CD14-positive monocyte (primary cell): ENCODE results near the gene ECI2. TPM values are rescaled to one million over a fixed set of nuclear protein-coding genes. Genes with fewer than 3 reads are reported as not detected.

ENCODE experiments used
- DNase-seq, 3 donors: peaks; one replicate each; pipeline ENCODE4 v3.0.0-alpha.2; 2011 to 2022
- H2AFZ ChIP-seq: 2 replicates; pipeline ENCODE4 v1.6.0; 2012; ENCODE audit warnings: mild to moderate bottlenecking, low read depth, low read length, inconsistent platforms; ENCODE audit not compliant: insufficient read depth, poor library complexity, severe bottlenecking
- H3K27ac ChIP-seq, 2 donors: 1 replicate in 1 of 2; 2 replicates in 1 of 2; pipeline ENCODE4 v1.5.1; 2012 to 2013; ENCODE audit warnings: low read length in 2 of 2, control low read depth in 1 of 2, inconsistent platforms in 1 of 2, low read depth in 1 of 2, mild to moderate bottlenecking in 1 of 2
- H3K27me3 ChIP-seq, 2 donors: one replicate each; pipeline versions ENCODE4 v1.6.0 to v1.6.1; 2011 to 2013; ENCODE audit warnings: low read length in 2 of 2; ENCODE audit not compliant: control insufficient read depth in 2 of 2, insufficient read depth in 2 of 2
- H3K36me3 ChIP-seq, 2 donors: replicated peaks in 1 of 2; 1 replicate in 1 of 2; 2 replicates in 1 of 2; pipeline versions ENCODE4 v1.5.1 to v1.6.1; 2012 to 2013; ENCODE audit warnings: low read length in 2 of 2, control low read depth in 1 of 2, inconsistent platforms in 1 of 2, mild to moderate bottlenecking in 1 of 2; ENCODE audit not compliant: insufficient read depth in 2 of 2, control insufficient read depth in 1 of 2
- H3K4me1 ChIP-seq, 2 donors: 1 replicate in 1 of 2; 2 replicates in 1 of 2; pipeline versions ENCODE4 v1.5.1 to v1.6.1; 2012 to 2013; ENCODE audit warnings: low read length in 2 of 2, control low read depth in 1 of 2, inconsistent platforms in 1 of 2, mild to moderate bottlenecking in 1 of 2, moderate library complexity in 1 of 2; ENCODE audit not compliant: insufficient read depth in 2 of 2, control insufficient read depth in 1 of 2
- H3K4me2 ChIP-seq: replicated peaks from 2 replicates; pipeline ENCODE3; 2012; ENCODE audit warnings: low read length, moderate library complexity, mild to moderate bottlenecking; ENCODE audit not compliant: poor library complexity, severe bottlenecking; ENCODE audit errors: extremely low read depth
- H3K4me3 ChIP-seq, 3 experiments: fragments of 200-600 bp in 1 of 3; sonication (generic) in 1 of 3; replicated peaks in 1 of 3; 1 replicate in 2 of 3; 2 replicates in 1 of 3; pipeline ENCODE4 v1.5.1; 2011 to 2013; ENCODE audit warnings: low read length in 3 of 3, mild to moderate bottlenecking in 3 of 3, control low read depth in 2 of 3, low read depth in 2 of 3, inconsistent platforms in 1 of 3, moderate library complexity in 1 of 3
- H3K79me2 ChIP-seq: 2 replicates; pipeline ENCODE4 v1.6.0; 2012; ENCODE audit warnings: mild to moderate bottlenecking, control low read depth, inconsistent platforms, low read length, moderate library complexity; ENCODE audit not compliant: insufficient read depth
- H3K9ac ChIP-seq: 2 replicates; pipeline ENCODE4 v1.6.0; 2017; ENCODE audit warnings: low read length, mild to moderate bottlenecking; ENCODE audit not compliant: insufficient read depth, poor library complexity, severe bottlenecking
- H3K9me3 ChIP-seq, 2 donors: replicated peaks in 1 of 2; 1 replicate in 1 of 2; 2 replicates in 1 of 2; pipeline versions ENCODE4 v1.5.1 to v1.6.1; 2012 to 2013; ENCODE audit warnings: low read length in 2 of 2, control low read depth in 1 of 2; ENCODE audit not compliant: control insufficient read depth in 1 of 2, insufficient read depth in 1 of 2
- H4K20me1 ChIP-seq: 2 replicates; pipeline ENCODE4 v1.6.0; 2012; ENCODE audit warnings: mild to moderate bottlenecking, low read length, control low read depth, moderate library complexity; ENCODE audit not compliant: insufficient read depth
- H3K27ac Mint-ChIP-seq, 7 donors: one replicate each; pipeline ENCODE4 v1.8.0; 2020; ENCODE audit warnings: mild to moderate bottlenecking in 7 of 7, mixed read lengths in 7 of 7, moderate library complexity in 6 of 7, inconsistent platforms in 2 of 7
- H3K27me3 Mint-ChIP-seq, 3 donors: one replicate each; pipeline ENCODE4 v1.8.0; 2021 to 2022; ENCODE audit warnings: low read depth in 3 of 3, mild to moderate bottlenecking in 3 of 3, mixed read lengths in 3 of 3, moderate library complexity in 3 of 3, inconsistent platforms in 1 of 3
- H3K36me3 Mint-ChIP-seq, 2 donors: one replicate each; pipeline ENCODE4 v1.8.0; 2020; ENCODE audit warnings: mixed read lengths in 2 of 2, inconsistent platforms in 1 of 2, mild to moderate bottlenecking in 1 of 2
- H3K4me1 Mint-ChIP-seq: one replicate; pipeline ENCODE4 v1.8.0; 2020; ENCODE audit warnings: mild to moderate bottlenecking, mixed read lengths
- H3K4me3 Mint-ChIP-seq, 2 donors: one replicate each; pipeline ENCODE4 v1.8.0; 2020; ENCODE audit warnings: mild to moderate bottlenecking in 2 of 2, mixed read lengths in 2 of 2, moderate library complexity in 1 of 2
- H3K9me3 Mint-ChIP-seq, 7 donors: one replicate each; pipeline ENCODE4 v1.8.0; 2020 to 2022; ENCODE audit warnings: mixed read lengths in 7 of 7, mild to moderate bottlenecking in 6 of 7, moderate library complexity in 6 of 7, inconsistent platforms in 2 of 7
- CTCF ChIP-seq: fragments of 200-600 bp; IDR thresholded peaks from one replicate; pipeline ENCODE4 v1.8.0; 2022; ENCODE audit warnings: antibody characterized with exemption, mild to moderate bottlenecking
- WGBS: methylation state at CpG from one replicate; pipeline ENCODE4 v1.1.5; 2013; ENCODE audit warnings: missing lambda C conversion rate; ENCODE audit not compliant: insufficient coverage; 5-methylcytosine and 5-hydroxymethylcytosine counted together
- intact Hi-C, 2 donors: fragments of 100-400 bp; cut with micrococcal nuclease; formaldehyde crosslinking; loops; one replicate each; pipeline versions ENCODE4 v1.15.0 to v1.15.1; 2023
- polyA plus RNA-seq, 3 donors: library from polyadenylated mRNA; depleted of rRNA in 1 of 3; unstranded in 2 of 3; stranded (reverse) in 1 of 3; fragments of 300-500 nt in 2 of 3; fragments of >200 nt in 1 of 3; fragmentation: Illumina TruSeq in 2 of 3; gene quantifications; 1 replicate in 2 of 3; 2 replicates in 1 of 3; pipeline ENCODE4 v1.2.3, GENCODE V29; 2012 to 2021

Gene ECI2
- polyA plus RNA-seq, 3 donors: 9.2 to 45.9 (median 44.5) TPM

- peaks cover 33 to 70% of the 10 kb centered on the region in 2 donors for H3K36me3 ChIP-seq
- Mint-ChIP-seq H3K9me3 (peaks cover 0 to 3% (median 0%) of the 10 kb centered on the region in 7 donors), H3K27ac (peak overlapping the region in 1 of 7 donors; percentile 38), H3K36me3 (peaks cover 54 to 65% of the 10 kb centered on the region in 2 donors), H3K27me3 (peaks cover 0 to 2% (median 0%) of the 10 kb centered on the region in 3 donors), H3K4me1 (peaks cover 2% of the 10 kb centered on the region), H3K4me3 (no peak overlapping the region)
- WGBS: no CpG with 5 or more reads among the region's 6 CpGs
- H3K4me2 ChIP-seq: no peak overlapping the region
- no peaks in the 10 kb centered on the region for H3K4me1 ChIP-seq
- no peak overlapping the region for H2AFZ ChIP-seq
- no peak overlapping the region for H3K27ac ChIP-seq
- DNase-seq: no peak
- intact Hi-C loops: no loop called here
- H3K9me3 ChIP-seq: no peaks in the 10 kb centered on the region
- TF ChIP-seq CTCF: no peak
- peaks cover 4% of the 10 kb centered on the region for H3K79me2 ChIP-seq
- H3K27me3 ChIP-seq: no peaks in the 10 kb centered on the region
- H3K4me3 ChIP-seq: no peak overlapping the region
- no peak overlapping the region for H3K9ac ChIP-seq
- H4K20me1 ChIP-seq: no peaks in the 10 kb centered on the region
These were observed 6.6 kb downstream of the ECI2 start for GRCh38 chr6:4128748-4129147.

DNA sequence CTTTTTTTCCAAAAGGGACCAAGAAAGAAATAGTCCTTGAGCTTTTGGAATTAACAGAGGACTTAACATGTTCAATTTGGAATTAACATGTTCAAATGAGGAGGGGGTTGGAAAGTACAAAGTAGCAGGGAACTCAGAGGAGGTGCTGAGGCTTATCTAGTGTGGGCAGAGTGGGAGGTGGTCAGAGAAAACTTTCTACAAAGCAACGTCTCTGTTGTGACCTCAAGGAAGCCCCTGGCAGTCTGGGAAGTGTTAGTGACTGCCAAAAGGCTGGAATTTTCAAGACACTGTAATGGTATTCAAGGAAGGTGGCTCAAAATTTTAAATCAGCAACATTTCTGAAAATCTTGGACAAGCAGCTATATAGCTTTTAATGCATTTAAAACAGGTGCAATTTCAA lies 7.3 kb downstream of the ECI2 start:
- 67% methylated on average over 1 of the region's 1 CpG for WGBS

More for the DNA sequence above, 7.3 kb downstream of the ECI2 start:
- Histone ChIP-seq H4K20me1 (no peaks in the 10 kb centered on the region), H3K79me2 (peaks cover 4% of the 10 kb centered on the region), H3K27me3 (no peaks in the 10 kb centered on the region), H3K9me3 (no peaks in the 10 kb centered on the region), H3K4me2 (no peak overlapping the region), H3K4me3 (no peak overlapping the region), H3K4me1 (no peaks in the 10 kb centered on the region), H3K36me3 (peaks cover 33 to 72% of the 10 kb centered on the region in 2 donors), H3K9ac (no peak overlapping the region), H3K27ac (no peak overlapping the region), H2AFZ (no peak overlapping the region)
- no peak for DNase-seq
- peaks cover 54 to 66% of the 10 kb centered on the region in 2 donors for H3K36me3 Mint-ChIP-seq
- no peak overlapping the region for H3K4me3 Mint-ChIP-seq
- peaks cover 0 to 2% (median 0%) of the 10 kb centered on the region in 3 donors for H3K27me3 Mint-ChIP-seq
- no peak overlapping the region for H3K27ac Mint-ChIP-seq
- peaks cover 0 to 3% (median 0%) of the 10 kb centered on the region in 7 donors for H3K9me3 Mint-ChIP-seq
- intact Hi-C loops: no loop called here
- no peak for TF ChIP-seq CTCF
- H3K4me1 Mint-ChIP-seq: peaks cover 2% of the 10 kb centered on the region
